Measurements from ENCODE around the gene GINM1. TPM values are rescaled to one million over a fixed set of nuclear protein-coding genes. Genes with fewer than 3 reads are reported as not detected.

The GINM1 gene
- total and polyA plus RNA-seq, 9 donors, result 34.5 to 60.9 (median 45.7) TPM

DNA sequence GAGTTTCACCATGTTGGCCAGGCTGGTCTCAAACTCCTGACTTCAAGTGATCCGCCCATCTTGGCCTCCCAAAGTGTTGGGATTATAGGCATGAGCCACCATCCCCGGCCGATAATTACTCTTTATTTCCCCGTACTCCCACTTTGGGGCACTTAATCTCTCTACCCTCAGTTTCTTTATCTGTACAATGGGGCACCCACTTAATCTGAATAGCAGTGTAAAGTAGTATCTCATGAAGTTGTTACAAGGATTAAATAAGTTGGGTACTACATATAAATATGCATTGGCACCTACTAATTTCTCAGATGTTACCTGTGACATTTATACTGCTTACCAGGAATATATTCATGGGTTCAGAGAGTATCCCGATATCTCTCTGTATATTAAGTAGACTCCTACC lies 15.2 kb downstream of the GINM1 start:
- H3K4me1 ChIP-seq (ENCODE audit: control insufficient read depth, insufficient read depth, low read length), result no peaks in the 10 kb centered on the region

DNA sequence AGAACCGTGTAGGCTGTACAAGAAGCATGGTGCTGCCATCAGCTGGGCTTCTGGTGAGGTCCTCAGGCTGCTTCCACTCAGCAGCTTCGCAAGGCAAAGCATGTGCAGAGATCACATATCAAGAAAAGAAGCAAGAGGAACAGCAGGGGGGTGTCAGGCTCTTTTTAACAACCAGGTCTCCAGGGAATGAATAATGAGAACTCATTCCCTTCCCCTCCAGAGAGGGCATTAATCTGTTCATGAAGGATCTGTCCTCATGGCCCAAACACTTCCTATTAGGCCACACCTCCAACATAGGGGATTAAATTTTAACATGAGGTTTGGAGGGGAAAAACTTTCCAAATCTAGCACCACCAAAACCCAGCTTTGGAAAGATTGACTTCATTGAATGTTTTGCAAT lies 20.0 kb downstream of the GINM1 start:
- H3K4me3 ChIP-seq (ENCODE audit: low read length), result no peak overlapping the region
- peaks cover 23% of the 10 kb centered on the region for H3K36me3 ChIP-seq (ENCODE audit: control insufficient read depth, insufficient read depth, low read length)
- no peak for DNase-seq
- H3K27me3 ChIP-seq (ENCODE audit: control insufficient read depth, insufficient read depth, low read length), result no peaks in the 10 kb centered on the region
- no CpG with 5 or more reads among the region's 2 CpGs for WGBS (ENCODE audit: insufficient coverage)
- no peak overlapping the region for H3K27ac ChIP-seq (ENCODE audit: low read length)
- no peaks in the 10 kb centered on the region for H3K4me1 ChIP-seq (ENCODE audit: control insufficient read depth, insufficient read depth, low read length)
- H3K9me3 ChIP-seq (replicated peaks; ENCODE audit: control insufficient read depth, low read depth, low read length), result no peaks in the 10 kb centered on the region

More for the DNA sequence above, 15.2 kb downstream of the GINM1 start:
- Histone ChIP-seq H3K4me3 (ENCODE audit: low read length) (no peak overlapping the region), H3K36me3 (ENCODE audit: control insufficient read depth, insufficient read depth, low read length) (peaks cover 25% of the 10 kb centered on the region), H3K27ac (ENCODE audit: low read length) (no peak overlapping the region), H3K27me3 (ENCODE audit: control insufficient read depth, insufficient read depth, low read length) (no peaks in the 10 kb centered on the region), H3K9me3 (replicated peaks; ENCODE audit: control insufficient read depth, low read depth, low read length) (no peaks in the 10 kb centered on the region)
- no peak for DNase-seq
- 100% methylated on average over 3 of the region's 5 CpGs for WGBS (ENCODE audit: insufficient coverage)

DNA sequence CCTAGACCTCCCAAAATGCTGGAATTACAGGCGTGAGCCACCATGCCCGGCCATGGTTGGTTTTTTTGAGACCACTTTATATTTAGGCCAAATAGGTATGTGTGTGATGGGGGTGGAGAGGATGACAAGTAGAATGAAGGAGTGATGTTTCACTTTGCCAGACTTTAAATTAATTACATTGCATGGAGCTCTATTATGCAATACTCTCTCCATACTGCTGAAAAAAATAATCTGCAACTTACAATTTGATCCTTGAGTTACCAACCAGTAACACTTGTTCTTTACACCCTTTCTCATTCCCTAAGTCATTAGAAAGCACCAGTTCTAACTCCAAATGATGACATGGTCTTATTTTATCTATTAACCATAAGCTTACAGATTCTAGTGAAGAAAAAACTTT lies 26.8 kb downstream of the GINM1 start:
- peaks cover 29% of the 10 kb centered on the region for H3K36me3 ChIP-seq (ENCODE audit: control insufficient read depth, insufficient read depth, low read length)
- H3K9me3 ChIP-seq (replicated peaks; ENCODE audit: control insufficient read depth, low read depth, low read length), result no peaks in the 10 kb centered on the region
- H3K4me1 ChIP-seq (ENCODE audit: control insufficient read depth, insufficient read depth, low read length), result no peaks in the 10 kb centered on the region
- DNase-seq, result no peak
- no CpG with 5 or more reads among the region's 2 CpGs for WGBS (ENCODE audit: insufficient coverage)
- no peaks in the 10 kb centered on the region for H3K27me3 ChIP-seq (ENCODE audit: control insufficient read depth, insufficient read depth, low read length)
- no peak overlapping the region for H3K4me3 ChIP-seq (ENCODE audit: low read length)
- no peak overlapping the region for H3K27ac ChIP-seq (ENCODE audit: low read length)

DNA sequence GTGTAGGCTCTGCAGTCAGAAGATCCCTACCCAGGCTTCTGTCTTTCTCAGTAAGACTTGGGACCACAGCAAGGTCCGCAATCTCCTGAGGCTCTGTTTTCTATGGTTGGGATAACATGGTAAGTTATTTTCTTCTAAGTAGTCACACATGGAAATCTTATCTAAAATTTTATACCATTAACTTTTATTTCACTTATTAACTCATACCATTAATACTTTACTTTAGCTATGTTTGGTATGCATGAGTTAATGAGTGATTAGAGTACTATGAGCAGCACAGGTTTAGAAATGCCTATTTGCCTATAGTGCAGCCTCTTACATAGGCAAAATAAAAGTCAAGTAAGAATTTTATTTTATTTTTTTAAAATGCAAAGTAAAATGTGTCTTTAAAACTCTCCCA lies 27.2 kb downstream of the GINM1 start:
- no peaks in the 10 kb centered on the region for H3K27me3 ChIP-seq (ENCODE audit: control insufficient read depth, insufficient read depth, low read length)
- H3K9me3 ChIP-seq (replicated peaks; ENCODE audit: control insufficient read depth, low read depth, low read length), result no peaks in the 10 kb centered on the region
- no CpG with 5 or more reads among the region's 1 CpG for WGBS (ENCODE audit: insufficient coverage)
- peaks cover 31% of the 10 kb centered on the region for H3K36me3 ChIP-seq (ENCODE audit: control insufficient read depth, insufficient read depth, low read length)
- H3K4me1 ChIP-seq (ENCODE audit: control insufficient read depth, insufficient read depth, low read length), result no peaks in the 10 kb centered on the region
- no peak for DNase-seq
- H3K27ac ChIP-seq (ENCODE audit: low read length), result no peak overlapping the region
- no peak overlapping the region for H3K4me3 ChIP-seq (ENCODE audit: low read length)

DNA sequence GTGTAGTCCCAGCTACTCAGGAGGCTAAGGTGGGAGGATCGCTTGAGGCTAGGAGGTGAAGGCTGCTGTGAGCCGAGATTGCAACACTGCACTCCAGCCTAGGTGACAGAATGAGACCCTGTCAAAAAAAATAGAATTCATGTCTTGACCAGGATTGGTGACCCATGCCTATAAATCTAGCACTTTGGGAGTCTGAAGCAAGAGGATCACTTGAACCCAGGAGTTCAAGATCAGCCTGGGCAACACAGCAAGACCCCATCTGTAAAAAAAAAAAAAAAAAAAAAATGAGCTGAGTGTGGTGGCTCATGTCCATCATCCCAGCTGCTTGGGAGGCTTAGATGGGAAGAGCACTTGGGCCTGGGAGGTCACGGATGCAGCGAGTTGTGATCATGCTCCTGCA lies 34.3 kb downstream of the GINM1 start:
- Histone ChIP-seq H3K36me3 (ENCODE audit: control insufficient read depth, insufficient read depth, low read length) (peaks cover 33% of the 10 kb centered on the region), H3K4me3 (ENCODE audit: low read length) (no peak overlapping the region), H3K27me3 (ENCODE audit: control insufficient read depth, insufficient read depth, low read length) (no peaks in the 10 kb centered on the region), H3K27ac (ENCODE audit: low read length) (no peak overlapping the region), H3K4me1 (ENCODE audit: control insufficient read depth, insufficient read depth, low read length) (no peaks in the 10 kb centered on the region), H3K9me3 (replicated peaks; ENCODE audit: control insufficient read depth, low read depth, low read length) (no peaks in the 10 kb centered on the region)
- 94% methylated on average over 2 of the region's 4 CpGs for WGBS (ENCODE audit: insufficient coverage)
- no peak for DNase-seq

DNA sequence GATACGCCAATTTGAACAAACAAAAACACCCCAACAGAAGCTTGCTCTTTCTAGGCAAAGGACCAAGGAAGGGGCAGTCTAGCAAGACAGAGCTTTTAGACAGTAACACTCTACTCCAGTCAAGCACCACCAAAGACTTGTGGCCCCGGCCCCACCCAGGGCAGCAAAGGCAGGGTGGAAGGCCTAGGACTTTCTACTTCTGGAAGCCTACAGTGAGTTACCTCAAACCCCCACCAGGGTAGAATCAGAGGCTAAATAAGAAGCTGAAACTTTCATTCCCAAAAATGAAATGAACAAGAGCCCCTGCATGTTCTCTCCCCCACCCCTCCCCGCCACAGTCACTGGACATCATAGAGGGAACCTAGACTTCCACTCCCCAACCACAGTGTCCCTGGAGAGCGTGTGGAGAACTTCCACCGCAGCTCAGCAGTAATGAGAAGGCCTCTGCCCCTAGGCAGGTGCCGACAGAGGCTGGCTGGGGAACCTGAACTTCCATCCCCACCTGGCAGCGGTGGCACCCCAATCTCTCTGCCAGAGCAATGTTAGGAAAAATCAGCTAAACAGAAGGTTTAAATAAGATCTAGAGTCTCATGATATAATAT lies 42.3 kb downstream of the GINM1 start:
- Histone ChIP-seq H3K4me3 (ENCODE audit: low read length) (no peak overlapping the region), H3K4me1 (ENCODE audit: control insufficient read depth, insufficient read depth, low read length) (no peaks in the 10 kb centered on the region), H3K27me3 (ENCODE audit: control insufficient read depth, insufficient read depth, low read length) (no peaks in the 10 kb centered on the region), H3K36me3 (ENCODE audit: control insufficient read depth, insufficient read depth, low read length) (peaks cover 6% of the 10 kb centered on the region), H3K27ac (ENCODE audit: low read length) (no peak overlapping the region), H3K9me3 (replicated peaks; ENCODE audit: control insufficient read depth, low read depth, low read length) (peaks cover 2% of the 10 kb centered on the region)
- 80% methylated on average over 2 of the region's 7 CpGs for WGBS (ENCODE audit: insufficient coverage)
- no peak for DNase-seq

DNA sequence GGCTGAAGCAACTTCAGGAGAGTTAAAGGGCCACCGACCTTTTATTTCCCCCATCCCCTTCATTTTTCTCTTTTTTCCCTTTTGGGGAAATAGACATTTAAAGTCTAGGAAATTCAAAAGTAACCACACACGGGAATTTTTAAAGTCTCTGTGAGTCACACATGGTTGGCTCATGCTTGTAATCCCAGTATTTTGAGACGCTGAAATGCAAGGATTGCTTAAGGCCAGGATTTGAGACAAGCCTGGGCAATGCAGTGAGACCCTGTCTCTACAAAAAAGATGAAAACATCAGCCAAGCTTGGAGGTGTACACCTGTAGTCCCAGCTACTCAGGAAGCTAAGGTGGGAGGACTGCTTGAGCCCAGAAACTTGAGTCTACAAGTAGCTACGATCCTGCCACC lies 48.2 kb downstream of the GINM1 start:
- no peak overlapping the region for H3K27ac ChIP-seq (ENCODE audit: low read length)
- WGBS (ENCODE audit: insufficient coverage), result 89% methylated on average over 2 of the region's 4 CpGs

DNA sequence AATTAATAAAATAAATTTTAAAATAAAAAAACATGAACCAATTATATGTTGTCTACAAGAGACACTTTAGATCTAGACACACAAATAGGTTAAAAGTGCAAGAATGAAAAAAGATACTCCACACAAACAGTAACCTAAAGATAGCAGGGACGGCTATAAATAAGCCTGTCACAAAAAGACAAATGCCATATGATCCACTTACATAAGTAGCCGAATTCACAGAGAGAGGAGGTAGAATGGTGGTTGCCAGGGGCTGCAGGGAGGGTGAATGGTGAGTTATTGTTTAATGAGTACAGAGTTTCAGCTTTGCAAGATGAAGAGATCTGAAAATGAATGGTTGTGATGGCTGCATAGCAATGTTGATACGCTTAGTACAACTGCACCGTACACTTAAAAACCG lies 49.6 kb downstream of the GINM1 start:
- Histone ChIP-seq H3K27me3 (ENCODE audit: control insufficient read depth, insufficient read depth, low read length) (no peaks in the 10 kb centered on the region), H3K4me3 (ENCODE audit: low read length) (no peak overlapping the region), H3K27ac (ENCODE audit: low read length) (no peak overlapping the region), H3K9me3 (replicated peaks; ENCODE audit: control insufficient read depth, low read depth, low read length) (peaks cover 10% of the 10 kb centered on the region), H3K4me1 (ENCODE audit: control insufficient read depth, insufficient read depth, low read length) (peaks cover 2% of the 10 kb centered on the region), H3K36me3 (ENCODE audit: control insufficient read depth, insufficient read depth, low read length) (peaks cover 16% of the 10 kb centered on the region)
- DNase-seq, result no peak
- no CpG with 5 or more reads among the region's 5 CpGs for WGBS (ENCODE audit: insufficient coverage)

More for the DNA sequence above, 48.2 kb downstream of the GINM1 start:
- Histone ChIP-seq H3K4me1 (ENCODE audit: control insufficient read depth, insufficient read depth, low read length) (peaks cover 2% of the 10 kb centered on the region), H3K27me3 (ENCODE audit: control insufficient read depth, insufficient read depth, low read length) (no peaks in the 10 kb centered on the region), H3K4me3 (ENCODE audit: low read length) (no peak overlapping the region), H3K36me3 (ENCODE audit: control insufficient read depth, insufficient read depth, low read length) (peaks cover 16% of the 10 kb centered on the region), H3K9me3 (replicated peaks; ENCODE audit: control insufficient read depth, low read depth, low read length) (peaks cover 10% of the 10 kb centered on the region)
- no peak for DNase-seq

DNA sequence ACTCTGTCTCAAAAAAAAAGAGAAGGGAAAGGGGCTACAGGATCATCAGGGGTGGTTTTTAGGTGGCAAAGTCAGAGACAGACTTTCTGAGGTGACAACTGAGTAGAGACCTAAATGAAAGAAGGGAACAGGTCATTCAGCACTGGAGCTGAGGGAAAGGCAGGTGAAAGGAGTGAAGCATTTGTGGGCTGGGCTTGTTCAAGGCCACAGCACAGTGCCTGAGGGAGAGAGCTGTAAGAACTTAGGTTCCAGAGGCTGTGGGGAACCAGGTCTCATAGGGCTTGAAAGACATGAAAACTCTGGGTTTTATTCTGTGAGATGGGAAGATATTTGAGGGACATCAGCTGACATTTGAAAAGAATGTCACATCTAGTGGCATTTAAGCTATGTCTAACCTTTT lies 61.5 kb downstream of the GINM1 start:
- DNase-seq, result no peak
- H3K36me3 ChIP-seq (ENCODE audit: control insufficient read depth, insufficient read depth, low read length), result peaks cover 13% of the 10 kb centered on the region
- no peaks in the 10 kb centered on the region for H3K9me3 ChIP-seq (replicated peaks; ENCODE audit: control insufficient read depth, low read depth, low read length)
- no peaks in the 10 kb centered on the region for H3K4me1 ChIP-seq (ENCODE audit: control insufficient read depth, insufficient read depth, low read length)
- H3K27ac ChIP-seq (ENCODE audit: low read length), result no peak overlapping the region
- H3K27me3 ChIP-seq (ENCODE audit: control insufficient read depth, insufficient read depth, low read length), result no peaks in the 10 kb centered on the region
- no peak overlapping the region for H3K4me3 ChIP-seq (ENCODE audit: low read length)

DNA sequence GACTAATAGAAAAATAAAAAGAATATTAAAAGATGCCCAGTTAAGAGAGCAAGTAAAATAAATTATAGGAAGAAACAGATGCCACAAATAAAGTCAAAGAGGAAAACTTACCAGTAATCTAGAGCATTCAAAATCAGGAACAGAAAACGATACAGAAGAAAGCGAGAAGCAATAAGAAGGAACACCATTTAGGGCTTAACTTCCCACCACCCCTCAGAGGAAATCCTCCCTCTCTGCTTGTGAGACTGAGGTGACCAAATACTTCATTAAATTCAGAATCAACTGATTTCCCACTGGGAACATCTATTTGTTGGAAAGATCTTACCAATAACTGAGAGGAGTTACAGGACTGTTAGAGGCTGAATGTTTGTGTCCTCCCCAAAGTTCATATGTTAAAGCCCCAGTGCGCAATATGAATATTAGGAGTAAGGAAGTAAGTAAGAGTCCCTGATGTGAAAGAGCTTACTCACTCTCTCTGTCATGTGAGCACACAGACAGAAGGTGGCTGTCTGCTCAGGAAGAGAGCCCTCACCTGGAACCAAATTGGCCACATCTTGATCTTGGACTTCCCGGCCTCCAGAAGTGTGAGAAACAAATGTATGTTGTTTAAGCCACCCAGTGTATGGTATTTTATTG lies 62.8 kb downstream of the GINM1 start:
- Histone ChIP-seq H3K4me3 (ENCODE audit: low read length) (no peak overlapping the region), H3K27me3 (ENCODE audit: control insufficient read depth, insufficient read depth, low read length) (no peaks in the 10 kb centered on the region), H3K9me3 (replicated peaks; ENCODE audit: control insufficient read depth, low read depth, low read length) (no peaks in the 10 kb centered on the region), H3K36me3 (ENCODE audit: control insufficient read depth, insufficient read depth, low read length) (peaks cover 14% of the 10 kb centered on the region), H3K4me1 (ENCODE audit: control insufficient read depth, insufficient read depth, low read length) (no peaks in the 10 kb centered on the region), H3K27ac (ENCODE audit: low read length) (no peak overlapping the region)
- DNase-seq, result peak; percentile 8
- no CpG with 5 or more reads among the region's 4 CpGs for WGBS (ENCODE audit: insufficient coverage)

DNA sequence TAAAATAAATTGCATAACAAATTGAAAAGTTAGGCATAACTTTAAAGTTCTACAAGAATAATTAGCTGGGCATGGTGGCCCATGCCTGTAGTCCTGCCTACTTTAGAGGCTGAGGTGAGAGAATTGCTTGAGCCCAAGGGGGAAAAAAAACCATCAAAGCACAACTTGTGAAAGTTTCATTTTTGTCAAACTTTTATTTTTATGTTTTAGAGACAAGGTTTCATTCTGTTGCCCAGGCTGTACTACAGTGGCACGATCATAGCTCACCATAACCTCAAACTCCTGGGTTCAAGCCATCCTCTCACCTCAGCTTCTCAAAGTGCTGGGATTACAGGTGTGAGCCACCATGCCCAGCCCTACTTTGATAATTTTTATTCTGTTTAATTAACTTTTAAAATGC lies 68.1 kb downstream of the GINM1 start:
- no CpG with 5 or more reads among the region's 1 CpG for WGBS (ENCODE audit: insufficient coverage)
- H3K36me3 ChIP-seq (ENCODE audit: control insufficient read depth, insufficient read depth, low read length), result peaks cover 8% of the 10 kb centered on the region

More for the DNA sequence above, 68.1 kb downstream of the GINM1 start:
- DNase-seq, result no peak
- Histone ChIP-seq H3K9me3 (replicated peaks; ENCODE audit: control insufficient read depth, low read depth, low read length) (no peaks in the 10 kb centered on the region), H3K27me3 (ENCODE audit: control insufficient read depth, insufficient read depth, low read length) (no peaks in the 10 kb centered on the region), H3K4me3 (ENCODE audit: low read length) (no peak overlapping the region), H3K4me1 (ENCODE audit: control insufficient read depth, insufficient read depth, low read length) (no peaks in the 10 kb centered on the region), H3K27ac (ENCODE audit: low read length) (no peak overlapping the region)
